GM18861 (cell line): ENCODE measurements around the gene PTPA.

Source experiments
- ATAC-seq: cut with Tn5 transposase; IDR thresholded peaks from one replicate; pipeline ENCODE4 v1.9.1; 2021; ENCODE audit not compliant: unreplicated experiment

Gene PTPA

GRCh38 chr9:129110740-129111527, at the start of gene PTPA, which contains the start of gene CRAT:
PTPA (plus strand) TSS chr9:129111415; CDS start chr9:129111601, 186 bp downstream.
CRAT (minus strand) TSS chr9:129110793; CDS start chr9:129110509, 284 bp downstream.
- ATAC-seq, result peak; percentile 59

- ATAC-seq, result no peak
Measured at GRCh38 chr9:129063061-129063460, 48.2 kb upstream of the PTPA start.

DNA sequence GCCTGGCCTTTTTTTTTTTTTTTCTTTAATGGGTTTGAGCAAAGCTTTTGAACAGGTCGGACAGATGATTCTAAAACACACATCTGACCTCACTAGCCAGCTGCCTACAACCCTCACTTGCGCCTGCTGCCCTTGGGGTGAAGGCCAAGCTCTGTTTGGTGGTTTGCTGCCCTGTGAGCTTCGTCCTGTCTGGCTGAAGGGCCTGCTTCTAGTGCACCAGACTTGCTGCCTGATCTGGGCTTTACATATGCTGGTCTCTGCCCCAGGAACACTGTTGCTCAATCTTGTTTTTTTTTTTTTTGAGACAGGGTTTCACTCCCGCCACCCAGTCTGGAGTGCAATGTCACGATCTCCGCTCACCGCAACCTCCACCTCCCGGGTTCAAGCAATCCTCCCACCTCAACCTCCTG, 46.7 kb upstream of the PTPA start:
- no peak for ATAC-seq

DNA sequence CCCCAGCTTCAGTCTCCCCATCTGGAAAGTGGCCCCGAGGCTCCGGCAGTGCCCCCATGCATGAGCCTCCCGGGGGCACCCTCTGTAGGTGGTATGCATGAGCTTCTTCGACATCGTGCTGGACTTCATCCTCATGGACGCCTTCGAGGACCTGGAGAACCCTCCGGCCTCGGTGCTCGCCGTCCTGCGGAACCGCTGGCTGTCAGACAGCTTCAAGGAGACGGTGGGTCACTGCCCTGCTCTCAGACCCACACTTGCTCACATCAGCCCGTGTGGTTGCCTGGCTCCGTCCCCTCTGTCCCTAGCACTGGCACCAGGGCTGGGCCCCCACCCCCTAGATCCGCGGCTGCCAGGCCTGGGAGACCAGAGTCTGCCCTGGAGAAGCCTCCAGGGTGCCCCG, 43.1 kb upstream of the PTPA start:
- ATAC-seq, result no peak

- ATAC-seq, result no peak
Measured at GRCh38 chr9:129068990-129069861, 42.0 kb upstream of the PTPA start.

DNA sequence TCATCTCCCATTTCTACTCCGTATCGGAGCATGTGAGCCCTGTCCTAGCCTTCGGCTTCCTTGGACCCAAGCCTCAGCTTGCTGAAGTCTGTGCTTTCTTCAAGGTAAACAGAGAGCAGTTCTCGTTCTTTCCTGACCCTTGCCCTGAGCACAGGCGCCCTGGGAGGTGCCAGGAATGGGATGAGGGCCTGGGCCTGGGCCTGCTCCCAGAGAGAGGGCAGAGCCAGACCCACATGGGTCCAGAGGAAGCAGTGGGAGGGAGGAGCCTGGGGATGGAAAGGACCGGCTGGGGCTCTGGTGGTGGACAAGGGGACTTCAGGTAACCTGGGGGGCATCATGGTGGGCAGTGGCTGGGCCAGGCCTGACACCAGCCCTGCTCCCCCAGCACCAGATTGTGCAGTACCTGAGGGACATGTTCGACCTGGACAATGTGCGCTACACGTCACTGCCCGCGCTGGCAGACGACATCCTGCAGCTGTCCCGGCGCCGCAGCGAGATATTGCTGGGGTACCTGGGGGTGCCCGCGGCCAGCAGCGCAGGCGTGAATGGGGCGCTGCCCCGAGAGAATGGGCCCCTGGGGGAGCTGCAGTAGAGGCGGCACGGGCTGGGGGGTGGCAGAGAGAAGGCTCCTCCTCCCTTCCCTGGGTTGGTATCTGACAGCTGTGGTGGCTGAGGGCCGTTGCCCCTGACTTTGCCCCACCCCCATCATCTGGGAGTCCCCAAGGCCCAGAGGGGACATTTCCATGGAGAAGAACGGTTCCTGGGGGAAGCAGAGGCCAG, 41.2 kb upstream of the PTPA start:
- no peak for ATAC-seq

- ATAC-seq, result no peak
Measured at GRCh38 chr9:129070696-129071525, 40.3 kb upstream of the PTPA start.

- no peak for ATAC-seq
Measured at GRCh38 chr9:129071526-129072126, 39.6 kb upstream of the PTPA start.

- no peak for ATAC-seq
Measured at GRCh38 chr9:129072171-129072570, 39.0 kb upstream of the PTPA start.

DNA sequence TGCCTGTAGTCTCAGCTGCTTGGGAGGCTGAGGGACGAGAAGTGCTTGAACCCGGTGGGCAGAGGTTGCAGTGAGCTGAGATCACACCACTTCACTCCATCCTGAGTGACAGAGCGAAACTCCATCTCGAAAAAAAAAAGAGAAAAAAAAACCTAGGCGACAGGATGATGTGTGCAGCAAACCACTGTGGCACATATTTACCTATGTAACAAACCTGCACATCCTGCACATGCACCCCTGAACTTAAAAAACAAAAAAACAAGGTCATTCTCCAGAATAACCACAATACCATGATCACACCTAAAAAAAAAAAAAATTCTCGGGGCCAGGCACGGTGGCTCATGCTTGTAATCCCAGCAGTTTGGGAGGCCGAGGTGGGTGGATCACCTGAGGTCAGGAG, 37.8 kb upstream of the PTPA start:
- ATAC-seq, result no peak

DNA sequence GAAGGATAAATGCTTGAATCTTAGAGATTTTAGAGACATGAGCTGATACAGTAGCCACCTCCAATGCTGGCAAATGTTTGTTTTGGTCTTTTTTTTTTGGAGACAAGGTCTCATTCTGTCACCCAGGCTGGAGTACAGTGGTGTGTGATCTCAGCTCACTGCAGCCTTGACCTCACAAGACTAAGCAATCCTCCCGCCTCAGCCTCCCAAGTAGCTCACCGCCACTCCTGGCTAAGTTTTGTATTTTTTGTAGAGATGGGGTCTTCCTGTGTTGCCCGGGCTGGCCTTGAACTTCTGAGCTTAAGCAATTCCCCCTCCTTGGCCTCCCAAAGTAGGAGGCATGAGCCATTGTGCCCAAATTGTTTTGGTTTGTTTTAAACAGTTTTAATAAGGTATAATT, 37.1 kb upstream of the PTPA start:
- no peak for ATAC-seq

DNA sequence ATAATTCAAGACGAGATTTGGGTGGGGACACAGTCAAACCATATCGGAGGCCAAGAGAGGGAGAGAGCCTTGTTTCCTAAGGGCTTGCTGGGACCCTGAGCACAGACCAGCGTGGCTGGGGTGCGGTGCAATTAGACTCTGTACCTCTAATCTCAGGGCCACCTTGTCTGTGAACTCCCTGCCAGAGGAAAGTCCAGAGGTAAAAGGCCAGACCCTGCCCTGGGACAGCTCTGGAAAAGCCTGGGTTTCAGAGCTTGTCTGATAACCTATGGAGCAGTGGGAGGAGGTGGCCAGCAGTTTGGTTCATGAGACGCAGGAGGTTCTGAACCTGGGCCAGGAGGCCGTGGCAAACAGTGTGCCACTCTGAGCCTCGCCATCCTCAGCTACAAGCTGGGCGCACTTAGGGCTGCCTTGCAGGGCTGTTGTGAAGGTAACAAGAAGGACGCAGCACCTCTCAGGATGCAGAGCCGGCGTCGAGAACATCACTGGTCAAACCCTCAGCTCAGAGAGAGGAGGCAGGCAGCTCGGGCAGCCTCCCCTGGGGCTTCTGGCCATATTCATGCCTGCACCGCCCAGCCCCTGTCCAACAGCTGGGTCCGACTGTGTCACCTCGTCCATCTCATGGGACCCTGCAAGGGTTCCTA, 35.1 kb upstream of the PTPA start:
- ATAC-seq, result no peak

DNA sequence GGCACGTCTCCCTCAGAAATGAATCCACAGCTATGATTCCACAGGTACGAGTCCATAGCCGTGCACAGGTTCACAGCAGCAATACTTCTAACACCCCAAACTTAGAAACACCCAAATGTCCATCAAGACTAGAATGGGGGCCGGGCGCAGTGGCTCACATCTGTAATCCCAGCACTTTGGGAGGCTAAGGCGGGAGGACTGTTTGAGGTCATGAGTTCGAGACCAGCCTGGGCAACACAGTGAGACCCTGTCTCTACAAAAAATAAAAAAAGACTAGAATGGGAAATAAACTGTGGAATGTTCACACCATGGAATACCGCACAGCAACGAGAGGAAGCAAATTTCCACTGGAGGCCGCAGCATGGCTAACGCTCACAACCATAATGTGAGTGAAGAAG, 34.6 kb upstream of the PTPA start:
- ATAC-seq, result no peak

GRCh38 chr9:129077236-129077635, 34.0 kb upstream of the PTPA start:
- no peak for ATAC-seq

DNA sequence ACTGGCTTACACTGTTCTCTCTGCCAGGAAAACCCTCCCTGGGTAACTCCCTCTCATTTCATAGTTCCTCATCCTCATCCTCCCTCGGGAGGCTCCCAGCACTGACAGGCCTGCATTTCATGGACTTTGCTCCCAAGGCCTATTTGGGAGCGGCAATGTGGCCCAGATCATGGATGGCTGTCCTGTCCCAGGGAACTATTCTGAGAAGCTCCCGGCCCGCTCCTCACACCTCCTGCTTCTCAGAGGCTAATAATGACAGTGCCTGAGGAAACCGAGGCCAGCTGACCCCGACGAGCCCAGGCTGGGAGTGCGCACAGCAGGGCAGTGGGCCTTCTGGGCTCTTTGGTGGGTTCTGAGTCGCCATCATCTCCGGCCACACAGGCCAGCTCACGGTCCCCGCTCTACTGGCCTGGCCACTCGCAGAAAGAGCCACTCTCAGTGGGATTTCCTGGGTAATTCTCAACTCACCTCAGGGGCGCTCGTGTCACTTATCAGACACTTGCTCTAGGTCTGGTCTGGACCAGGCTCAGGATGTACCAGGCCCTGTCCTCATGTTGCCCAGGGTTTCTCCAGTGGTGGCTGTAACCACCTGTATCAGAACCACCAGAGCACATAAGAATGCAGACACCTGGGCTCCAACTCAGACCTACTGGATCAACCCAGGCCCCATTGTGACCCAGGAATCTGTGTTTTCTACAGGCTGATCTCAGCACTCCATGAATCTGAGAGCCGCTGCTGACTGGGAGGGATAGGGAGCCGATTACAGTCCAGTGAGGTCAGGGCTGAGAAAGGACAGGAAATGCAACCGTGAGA, 32.3 kb upstream of the PTPA start:
- no peak for ATAC-seq

DNA sequence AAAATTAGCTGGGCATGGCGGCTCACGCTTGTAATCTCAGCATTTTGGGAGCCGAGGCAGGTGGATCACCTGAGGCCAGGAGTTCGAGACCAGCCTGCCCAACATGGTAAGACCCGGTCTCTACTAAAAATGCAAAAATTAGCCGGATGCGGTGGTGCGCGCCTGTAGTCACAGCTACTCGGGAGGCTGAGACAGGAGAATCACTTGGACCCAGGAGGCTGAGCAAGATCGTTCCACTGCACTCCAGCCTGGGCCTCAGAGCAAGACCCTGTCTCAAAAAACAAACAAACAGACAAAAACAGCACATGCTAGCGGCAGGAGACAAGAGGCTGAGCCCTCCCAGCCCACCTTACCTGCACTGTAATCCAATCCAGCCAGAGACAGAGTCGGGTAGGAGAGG, 31.4 kb upstream of the PTPA start:
- ATAC-seq, result no peak

GRCh38 chr9:129080298-129080600, 31.0 kb upstream of the PTPA start:
- ATAC-seq, result peak; percentile 1

DNA sequence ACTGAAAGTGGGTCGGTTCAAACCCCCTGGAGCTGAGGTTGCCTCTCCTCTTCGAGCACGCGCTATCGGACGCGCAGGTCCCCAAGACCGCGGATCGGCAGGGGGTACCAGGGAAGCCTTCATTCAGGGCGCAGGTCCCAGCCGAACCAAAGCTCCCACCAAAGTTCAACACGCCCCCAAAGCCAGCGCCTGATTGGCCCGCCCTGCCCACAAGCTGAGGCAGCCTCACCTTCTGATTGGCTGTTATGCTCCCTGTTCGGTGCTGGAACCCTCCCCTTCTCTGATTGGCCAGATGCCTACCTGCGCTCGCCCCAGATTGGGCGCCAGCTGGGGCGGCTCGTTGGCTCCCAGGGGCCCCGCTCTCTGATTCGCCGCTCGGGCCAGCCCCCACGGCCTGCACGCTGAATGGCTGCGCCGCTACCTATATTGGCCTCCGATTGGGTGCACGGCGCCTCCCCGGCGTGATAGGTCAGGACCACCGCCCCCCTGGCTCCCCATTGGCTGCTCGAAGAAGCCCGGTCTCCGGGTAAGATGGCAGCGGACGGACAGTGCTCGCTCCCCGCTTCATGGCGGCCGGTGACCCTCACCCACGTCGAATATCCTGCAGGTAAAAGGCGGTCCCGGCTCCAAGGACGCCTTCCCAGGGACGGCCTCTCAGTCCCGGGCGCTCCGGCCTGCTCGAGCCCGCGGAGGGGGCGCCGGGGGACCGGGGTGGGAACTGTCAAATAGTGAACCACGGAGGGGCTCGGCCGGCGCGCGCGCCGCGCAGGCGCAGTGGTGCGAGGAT, 30.4 kb upstream of the PTPA start, which contains the start of gene DOLPP1:
DOLPP1 (plus strand) TSS at position 511 of the 787 bp plus-strand sequence; CDS start at position 532, 21 bp downstream.
- peak; percentile 87 for ATAC-seq
